ENCODE results near the gene COP1. TPM values are rescaled to one million over a fixed set of nuclear protein-coding genes. Genes with fewer than 3 reads are reported as not detected.

Gene COP1
- total and polyA plus RNA-seq, 2 donors (not counting 1 experiment from before 2014, with no cell fraction given), result 18.7 to 68.5 TPM

- no peak overlapping the region for H3K4me2 ChIP-seq (replicated peaks; ENCODE audit: low read depth, low read length, poor library complexity, severe bottlenecking)
- H3K4me1 ChIP-seq (ENCODE audit: control insufficient read depth in 2 of 2, insufficient read depth in 2 of 2, low read length in 2 of 2), result peaks cover 3 to 14% of the 10 kb centered on the region in 2 donors
- H3K27ac Mint-ChIP-seq, result no peak overlapping the region
Observed at GRCh38 chr1:176193663-176194062, 13.4 kb downstream of the COP1 start.

GRCh38 chr1:176193023-176193422 is 14.1 kb downstream of the COP1 start:
- H3K4me1 Mint-ChIP-seq, result peaks cover 66% of the 10 kb centered on the region
- H4K20me1 ChIP-seq (ENCODE audit: control insufficient read depth, insufficient read depth, low read length, poor library complexity, severe bottlenecking), result peaks cover 87% of the 10 kb centered on the region

More at GRCh38 chr1:176193663-176194062, 13.4 kb downstream of the COP1 start:
- H3K9me3 ChIP-seq (ENCODE audit: control extremely low read depth in 1 of 3, control insufficient read depth in 2 of 3, insufficient read depth in 1 of 3, low read length in 2 of 3), result peaks cover 0 to 1% (median 0%) of the 10 kb centered on the region in 3 donors
- peaks cover 99% of the 10 kb centered on the region for H3K79me2 ChIP-seq (ENCODE audit: control insufficient read depth, insufficient read depth, low read length)
- peaks cover 65% of the 10 kb centered on the region for H3K4me1 Mint-ChIP-seq
- H3K36me3 ChIP-seq (replicated peaks in 1 of 2; ENCODE audit: control extremely low read depth in 1 of 2, control insufficient read depth in 1 of 2, extremely low read depth in 1 of 2, insufficient read depth in 2 of 2, low read length in 1 of 2), result no peaks in the 10 kb centered on the region
- CTCF ChIA-PET, result no interaction called here
- H3K4me3 Mint-ChIP-seq, result no peak overlapping the region
- no peak overlapping the region for H2AFZ ChIP-seq (ENCODE audit: insufficient read depth, low read depth, low read length, poor library complexity, severe bottlenecking)
- WGBS (ENCODE audit: insufficient coverage), result no CpG with 5 or more reads among the region's 3 CpGs
- POLR2A ChIA-PET, result no interaction called here
- H3K27ac ChIP-seq (ENCODE audit: low read length in 2 of 2), result no peak overlapping the region
- no peak overlapping the region for H3K9ac ChIP-seq (ENCODE audit: low read length)
- DNase-seq (no peak), ATAC-seq (ENCODE audit: low read depth) (no peak)
- TF ChIP-seq EZH2 (IDR thresholded peaks at IDR 0.05; ENCODE audit: borderline replicate concordance, insufficient read depth, low read depth, low read length, poor library complexity, severe bottlenecking), result no peak
- TF ChIP-seq, protein P1, sequence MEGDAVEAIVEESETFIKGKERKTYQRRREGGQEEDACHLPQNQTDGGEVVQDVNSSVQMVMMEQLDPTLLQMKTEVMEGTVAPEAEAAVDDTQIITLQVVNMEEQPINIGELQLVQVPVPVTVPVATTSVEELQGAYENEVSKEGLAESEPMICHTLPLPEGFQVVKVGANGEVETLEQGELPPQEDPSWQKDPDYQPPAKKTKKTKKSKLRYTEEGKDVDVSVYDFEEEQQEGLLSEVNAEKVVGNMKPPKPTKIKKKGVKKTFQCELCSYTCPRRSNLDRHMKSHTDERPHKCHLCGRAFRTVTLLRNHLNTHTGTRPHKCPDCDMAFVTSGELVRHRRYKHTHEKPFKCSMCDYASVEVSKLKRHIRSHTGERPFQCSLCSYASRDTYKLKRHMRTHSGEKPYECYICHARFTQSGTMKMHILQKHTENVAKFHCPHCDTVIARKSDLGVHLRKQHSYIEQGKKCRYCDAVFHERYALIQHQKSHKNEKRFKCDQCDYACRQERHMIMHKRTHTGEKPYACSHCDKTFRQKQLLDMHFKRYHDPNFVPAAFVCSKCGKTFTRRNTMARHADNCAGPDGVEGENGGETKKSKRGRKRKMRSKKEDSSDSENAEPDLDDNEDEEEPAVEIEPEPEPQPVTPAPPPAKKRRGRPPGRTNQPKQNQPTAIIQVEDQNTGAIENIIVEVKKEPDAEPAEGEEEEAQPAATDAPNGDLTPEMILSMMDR (IDR thresholded peaks at IDR 0.05), result no peak
- no peaks in the 10 kb centered on the region for H3K27me3 ChIP-seq (replicated peaks in 1 of 4; ENCODE audit: control extremely low read depth in 1 of 4, control insufficient read depth in 3 of 4, insufficient read depth in 4 of 4, low read length in 3 of 4)
- no peaks in the 10 kb centered on the region for H3K27me3 Mint-ChIP-seq
- no peak overlapping the region for H3K4me3 ChIP-seq (ENCODE audit: control extremely low read depth in 1 of 5, extremely low read depth in 1 of 5, insufficient read depth in 1 of 5, low read depth in 2 of 5, low read length in 4 of 5)
- intact Hi-C loops (cut with micrococcal nuclease), result no loop called here
- peaks cover 2% of the 10 kb centered on the region for H3K9me3 Mint-ChIP-seq (ENCODE audit: insufficient read depth)
- peaks cover 80% of the 10 kb centered on the region for H4K20me1 ChIP-seq (ENCODE audit: control insufficient read depth, insufficient read depth, low read length, poor library complexity, severe bottlenecking)

More at GRCh38 chr1:176193023-176193422, 14.1 kb downstream of the COP1 start:
- Histone ChIP-seq H3K9me3 (ENCODE audit: control extremely low read depth in 1 of 3, control insufficient read depth in 2 of 3, insufficient read depth in 1 of 3, low read length in 2 of 3) (peaks cover 0 to under 1% (median 0%) of the 10 kb centered on the region in 3 donors), H3K4me2 (replicated peaks; ENCODE audit: low read depth, low read length, poor library complexity, severe bottlenecking) (no peak overlapping the region), H3K27me3 (replicated peaks in 1 of 4; ENCODE audit: control extremely low read depth in 1 of 4, control insufficient read depth in 3 of 4, insufficient read depth in 4 of 4, low read length in 3 of 4) (no peaks in the 10 kb centered on the region), H3K36me3 (replicated peaks in 1 of 2; ENCODE audit: control extremely low read depth in 1 of 2, control insufficient read depth in 1 of 2, extremely low read depth in 1 of 2, insufficient read depth in 2 of 2, low read length in 1 of 2) (no peaks in the 10 kb centered on the region), H3K79me2 (ENCODE audit: control insufficient read depth, insufficient read depth, low read length) (peaks cover 99% of the 10 kb centered on the region), H3K4me1 (ENCODE audit: control insufficient read depth in 2 of 2, insufficient read depth in 2 of 2, low read length in 2 of 2) (peaks cover 3 to 14% of the 10 kb centered on the region in 2 donors), H2AFZ (ENCODE audit: insufficient read depth, low read depth, low read length, poor library complexity, severe bottlenecking) (no peak overlapping the region), H3K4me3 (ENCODE audit: control extremely low read depth in 1 of 5, extremely low read depth in 1 of 5, insufficient read depth in 1 of 5, low read depth in 2 of 5, low read length in 4 of 5) (no peak overlapping the region), H3K9ac (ENCODE audit: low read length) (no peak overlapping the region), H3K27ac (ENCODE audit: low read length in 2 of 2) (no peak overlapping the region)
- no CpG with 5 or more reads among the region's 1 CpG for WGBS (ENCODE audit: insufficient coverage)
- ATAC-seq (ENCODE audit: low read depth) (no peak), DNase-seq (no peak)
- TF ChIP-seq, protein P1 (IDR thresholded peaks at IDR 0.05), result no peak
- no peak for TF ChIP-seq EZH2 (IDR thresholded peaks at IDR 0.05; ENCODE audit: borderline replicate concordance, insufficient read depth, low read depth, low read length, poor library complexity, severe bottlenecking)
- POLR2A ChIA-PET, result no interaction called here
- intact Hi-C loops (cut with micrococcal nuclease), result no loop called here
- CTCF ChIA-PET, result no interaction called here
- Mint-ChIP-seq H3K9me3 (ENCODE audit: insufficient read depth) (no peaks in the 10 kb centered on the region), H3K4me3 (peak overlapping the region; percentile 27), H3K27ac (no peak overlapping the region), H3K27me3 (no peaks in the 10 kb centered on the region)
